K562 (cell line): ENCODE results near the gene PACS1. TPM values are rescaled to one million over a fixed set of nuclear protein-coding genes. Genes with fewer than 3 reads are reported as not detected.

Experiments used
- CBFA2T2 ChIP-seq: fragments of 450-650 bp; conservative IDR thresholded peaks from 2 replicates; pipeline ENCODE4 v1.6.1; 2017; ENCODE audit warnings: mild to moderate bottlenecking
- CBX3 ChIP-seq, 2 experiments: IDR thresholded peaks; 1 replicate in 1 of 2; 2 replicates in 1 of 2; pipeline ENCODE4 v1.6.1; 2012; ENCODE audit warnings: inconsistent platforms in 2 of 2, low read length in 2 of 2, borderline replicate concordance in 1 of 2, control low read depth in 1 of 2
- MEF2A ChIP-seq: IDR thresholded peaks from 2 replicates; pipeline ENCODE4 v1.6.1; 2011; ENCODE audit warnings: low read depth, mild to moderate bottlenecking, low read length, moderate library complexity; ENCODE audit not compliant: control insufficient read depth
- NBN ChIP-seq: fragments of 450-650 bp; IDR thresholded peaks from 2 replicates; pipeline ENCODE4 v1.6.1; 2016; ENCODE audit warnings: low read depth, mild to moderate bottlenecking
- NFIC ChIP-seq: fragments of 450-650 bp; IDR thresholded peaks from 2 replicates; pipeline ENCODE4 v1.6.1; 2017; ENCODE audit warnings: mild to moderate bottlenecking, inconsistent platforms
- NFRKB ChIP-seq: fragments of 450-650 bp; IDR thresholded peaks from 2 replicates; pipeline ENCODE4 v1.6.1; 2016; ENCODE audit warnings: low read depth
- NRF1 ChIP-seq, 2 experiments: fragments of 450-650 bp; IDR thresholded peaks in 1 of 2; conservative IDR thresholded peaks in 1 of 2; 2 replicates each; pipeline ENCODE4 v1.6.1; 2014; ENCODE audit warnings: mild to moderate bottlenecking in 2 of 2
- PBX2 ChIP-seq, 2 experiments: IDR thresholded peaks in 1 of 2; conservative IDR thresholded peaks in 1 of 2; 2 replicates each; pipeline ENCODE4 v1.6.1; 2016; ENCODE audit warnings: low read depth in 2 of 2, mild to moderate bottlenecking in 1 of 2, missing compliant biosample characterization in 1 of 2, missing genetic modification characterization in 1 of 2, moderate library complexity in 1 of 2
- PCBP1 ChIP-seq: fragments of 200-400 bp; formaldehyde crosslinking; IDR thresholded peaks from 2 replicates; pipeline ENCODE4 v1.6.1; 2018; ENCODE audit warnings: mild to moderate bottlenecking, low read depth, low read length; ENCODE audit not compliant: poor library complexity, severe bottlenecking
- PHB ChIP-seq: fragments of 250-450 bp; sonication (Bioruptor Pico); IDR thresholded peaks from 2 replicates; pipeline ENCODE4 v1.5.0; 2021
- POLR2AphosphoS2 ChIP-seq: IDR thresholded peaks from 2 replicates; pipeline ENCODE4 v1.6.1; 2012; ENCODE audit warnings: low read length, improper control_type of control experiment
- POLR2G ChIP-seq: fragments of 200-400 bp; formaldehyde crosslinking; IDR thresholded peaks from 2 replicates; pipeline ENCODE4 v1.6.1; 2017; ENCODE audit warnings: low read depth, mild to moderate bottlenecking, antibody characterized with exemption, low read length, moderate library complexity
- RBM34 ChIP-seq: fragments of 200-400 bp; formaldehyde crosslinking; IDR thresholded peaks from 2 replicates; pipeline ENCODE4 v1.6.1; 2018; ENCODE audit warnings: low read length, borderline replicate concordance; ENCODE audit not compliant: insufficient read depth
- RUNX1 ChIP-seq: sonication (generic); IDR thresholded peaks from 2 replicates; pipeline ENCODE4 v1.6.1; 2016; ENCODE audit warnings: antibody characterized with exemption, low read depth
- SIN3B ChIP-seq: fragments of 450-650 bp; IDR thresholded peaks from 2 replicates; pipeline ENCODE4 v1.6.1; 2017; ENCODE audit warnings: low read depth, mild to moderate bottlenecking, moderate library complexity
- SNRNP70 ChIP-seq: fragments of 200-400 bp; formaldehyde crosslinking; optimal IDR thresholded peaks from 2 replicates; pipeline ENCODE3; 2017; ENCODE audit warnings: low read depth, low read length
- STAT5B ChIP-seq: fragments of 250-450 bp; sonication (Bioruptor Pico); IDR thresholded peaks from 2 replicates; pipeline ENCODE4 v1.8.0; 2021; ENCODE audit warnings: mild to moderate bottlenecking, inconsistent platforms
- TFAM ChIP-seq: fragments of 250-450 bp; sonication (Bioruptor Pico); conservative IDR thresholded peaks from 2 replicates; pipeline ENCODE4 v1.5.0; 2021; ENCODE audit warnings: mild to moderate bottlenecking, moderate library complexity
- TSHZ1 ChIP-seq: fragments of 250-450 bp; sonication (Bioruptor Pico); IDR thresholded peaks from 2 replicates; pipeline ENCODE4 v1.4.0; 2020; ENCODE audit warnings: mild to moderate bottlenecking, moderate library complexity
- U2AF1 ChIP-seq: fragments of 200-400 bp; formaldehyde crosslinking; optimal IDR thresholded peaks from 2 replicates; pipeline ENCODE3; 2017; ENCODE audit warnings: mild to moderate bottlenecking, low read depth, low read length, moderate library complexity
- XRCC5 ChIP-seq: fragments of 200-400 bp; formaldehyde crosslinking; IDR thresholded peaks from 2 replicates; pipeline ENCODE4 v1.6.1; 2017; ENCODE audit warnings: low read depth, mild to moderate bottlenecking, low read length
- polyA plus RNA-seq, 8 experiments: library from polyadenylated mRNA; depleted of rRNA in 4 of 8; stranded (reverse) in 5 of 8; unstranded in 3 of 8; fragments of >200 nt; fragmentation: Nextera tagmentation in 2 of 8; fragmentation: Illumina TruSeq in 1 of 8; extraction: Ambion mirVana in 2 of 8; extraction: Trizol in 1 of 8; gene quantifications; 2 replicates each; pipeline versions ENCODE4 v1.2.1 to v1.2.3, GENCODE V29; 2011 to 2014; ENCODE audit warnings: inconsistent platforms in 1 of 8, missing spikeins in 1 of 8
- total RNA-seq, 7 experiments: library from RNA; depleted of rRNA in 6 of 7; stranded (reverse); fragments of >200 nt in 6 of 7; fragmentation: Illumina TruSeq in 2 of 7; extraction: Trizol in 2 of 7; gene quantifications; 2 replicates each; pipeline versions ENCODE4 v1.2.1 to v1.2.3, GENCODE V29; 2011 to 2021; ENCODE audit warnings: low replicate concordance in 1 of 7

PACS1 gene
- total and polyA plus RNA-seq, 9 of the 15 experiments (the other 6 are each of a cell fraction or from before 2014, with no cell fraction given): 0.34 to 28.1 (median 8.5) TPM

GRCh38 chr11:66288671-66289547 is 218.8 kb downstream of the PACS1 start, which contains the start of gene YIF1A (continued):
- TF ChIP-seq CBFA2T2 (no peak), PCBP1 (no peak), POLR2AphosphoS2 (no peak), STAT5B (no peak), CBX3 (IDR thresholded peaks at IDR 0.05; ENCODE audit: borderline replicate concordance in 1 of 2, low read length in 2 of 2) (no peak), POLR2G (peak; percentile 99), NRF1 (conservative IDR thresholded peaks at IDR 0.05 in 1 of 2, IDR thresholded peaks at IDR 0.05 in 1 of 2) (peak; percentile 96 to 97), NFRKB (no peak), PBX2 (CRISPR knock-in tag; IDR thresholded peaks at IDR 0.05; ENCODE audit: low read depth) (peak; percentile 82), PBX2 (tag; conservative IDR thresholded peaks at IDR 0.05; ENCODE audit: low read depth) (peak; percentile 98), TFAM (CRISPR knock-in tag) (no peak), NBN (no peak), PHB (CRISPR knock-in tag) (no peak), U2AF1 (no peak), XRCC5 (0 out of 2 replicates have a peak, but pooled peaks have one; percentile 63), SNRNP70 (no peak), MEF2A (no peak), TSHZ1 (CRISPR knock-in tag) (no peak), NFIC (peak; percentile 11; the same call in 1 of the 2 replicates), SIN3B (peak; percentile 81), RBM34 (no peak), RUNX1 (0 out of 2 replicates have a peak, but pooled peaks have one; percentile 31)
